K562 (cell line): ENCODE measurements around the gene ATP6V0E1. TPM values are rescaled to one million over a fixed set of nuclear protein-coding genes. Genes with fewer than 3 reads are reported as not detected.
A peak's percentile ranks its signal among the peaks of the same experiment; 100 is the strongest.

Source experiments
- C11orf30 ChIP-seq: fragments of 450-650 bp; IDR thresholded peaks from 2 replicates; pipeline ENCODE4 v1.6.1; 2016; ENCODE audit warnings: low read depth, mild to moderate bottlenecking
- DMBX1 ChIP-seq: fragments of 250-450 bp; sonication (Bioruptor Pico); IDR thresholded peaks from 2 replicates; pipeline ENCODE4 v1.8.0; 2022; ENCODE audit warnings: inconsistent platforms, mild to moderate bottlenecking, moderate library complexity, borderline replicate concordance
- ELF2 ChIP-seq: fragments of 250-450 bp; sonication (Bioruptor Pico); IDR thresholded peaks from 2 replicates; pipeline ENCODE4 v1.5.0; 2021; ENCODE audit warnings: mild to moderate bottlenecking
- ELF4 ChIP-seq: fragments of 450-650 bp; formaldehyde crosslinking; IDR thresholded peaks from 2 replicates; pipeline ENCODE4 v1.4.0; 2022; ENCODE audit warnings: missing genetic modification characterization
- FOXA1 ChIP-seq: fragments of 450-650 bp; IDR thresholded peaks from 2 replicates; pipeline ENCODE4 v1.6.1; 2016; ENCODE audit warnings: mild to moderate bottlenecking, borderline replicate concordance
- FOXJ2 ChIP-seq: fragments of 200-800 bp; sonication (Bioruptor generic); IDR thresholded peaks from 2 replicates; pipeline ENCODE4 v1.6.1; 2016; ENCODE audit warnings: missing genetic modification characterization, missing compliant biosample characterization
- GATAD2B ChIP-seq: fragments of 450-650 bp; IDR thresholded peaks from 2 replicates; pipeline ENCODE4 v1.6.1; 2017; ENCODE audit warnings: mild to moderate bottlenecking, borderline replicate concordance
- HNRNPUL1 ChIP-seq: fragments of 200-400 bp; formaldehyde crosslinking; IDR thresholded peaks from 2 replicates; pipeline ENCODE4 v1.6.1; 2017; ENCODE audit warnings: low read length
- KAT7 ChIP-seq: sonication (generic); formaldehyde crosslinking; IDR thresholded peaks from 2 replicates; pipeline ENCODE4 v1.8.0; 2022; ENCODE audit warnings: missing genetic modification reagents, mild to moderate bottlenecking, borderline replicate concordance
- LARP7 ChIP-seq: fragments of 450-650 bp; IDR thresholded peaks from 2 replicates; pipeline ENCODE4 v1.6.1; 2016
- NKRF ChIP-seq: fragments of 450-650 bp; IDR thresholded peaks from 2 replicates; pipeline ENCODE4 v1.6.1; 2016; ENCODE audit warnings: borderline replicate concordance
- POLR2G ChIP-seq: fragments of 200-400 bp; formaldehyde crosslinking; IDR thresholded peaks from 2 replicates; pipeline ENCODE4 v1.6.1; 2017; ENCODE audit warnings: low read depth, mild to moderate bottlenecking, antibody characterized with exemption, low read length, moderate library complexity
- PTTG1 ChIP-seq: fragments of 450-650 bp; IDR thresholded peaks from 2 replicates; pipeline ENCODE4 v1.6.1; 2016; ENCODE audit warnings: low read depth, mild to moderate bottlenecking, missing genetic modification characterization, missing compliant biosample characterization
- SMARCC2 ChIP-seq: fragments of 450-650 bp; IDR thresholded peaks from 2 replicates; pipeline ENCODE4 v1.6.1; 2017; ENCODE audit warnings: antibody characterized with exemption, moderate library complexity, mild to moderate bottlenecking, low read depth
- STAT5B ChIP-seq: fragments of 250-450 bp; sonication (Bioruptor Pico); IDR thresholded peaks from 2 replicates; pipeline ENCODE4 v1.8.0; 2021; ENCODE audit warnings: mild to moderate bottlenecking, inconsistent platforms
- TAF1 ChIP-seq: IDR thresholded peaks from 2 replicates; pipeline ENCODE4 v1.6.1; 2011; ENCODE audit warnings: mild to moderate bottlenecking, low read length, moderate library complexity; ENCODE audit not compliant: insufficient read depth, control insufficient read depth, severe bottlenecking; ENCODE audit errors: extremely low read depth
- TGIF2 ChIP-seq: sonication (generic); formaldehyde crosslinking; IDR thresholded peaks from 2 replicates; pipeline ENCODE4 v1.8.1; 2022; ENCODE audit warnings: mild to moderate bottlenecking, missing genetic modification reagents, moderate library complexity
- ZBTB26 ChIP-seq: fragments of 450-650 bp; formaldehyde crosslinking; IDR thresholded peaks from 2 replicates; pipeline ENCODE4 v1.4.0; 2022; ENCODE audit warnings: missing genetic modification characterization
- ZNF140 ChIP-seq: fragments of 250-450 bp; sonication (Bioruptor Pico); IDR thresholded peaks from 2 replicates; pipeline ENCODE4 v1.8.0; 2021; ENCODE audit warnings: moderate library complexity, mild to moderate bottlenecking, inconsistent platforms
- ZNF280B ChIP-seq: fragments of 250-450 bp; sonication (Bioruptor Pico); IDR thresholded peaks from 2 replicates; pipeline ENCODE4 v1.5.1; 2021; ENCODE audit warnings: mild to moderate bottlenecking
- ZNF444 ChIP-seq: fragments of 250-450 bp; sonication (Bioruptor Pico); IDR thresholded peaks from 2 replicates; pipeline ENCODE4 v1.4.0; 2020; ENCODE audit warnings: mild to moderate bottlenecking, moderate library complexity
- ZNF740 ChIP-seq, 3 experiments: fragments of 200-800 bp in 1 of 3; sonication (Bioruptor generic) in 1 of 3; sonication (generic) in 1 of 3; formaldehyde crosslinking in 1 of 3; IDR thresholded peaks; 2 replicates each; pipeline versions ENCODE4 v1.6.1 to v1.8.0; 2016 to 2022; ENCODE audit warnings: mild to moderate bottlenecking in 2 of 3, missing compliant biosample characterization in 2 of 3, missing genetic modification characterization in 2 of 3, missing genetic modification reagents in 1 of 3
- polyA plus RNA-seq, 8 experiments: library from polyadenylated mRNA; depleted of rRNA in 4 of 8; stranded (reverse) in 5 of 8; unstranded in 3 of 8; fragments of >200 nt; fragmentation: Nextera tagmentation in 2 of 8; fragmentation: Illumina TruSeq in 1 of 8; extraction: Ambion mirVana in 2 of 8; extraction: Trizol in 1 of 8; gene quantifications; 2 replicates each; pipeline versions ENCODE4 v1.2.1 to v1.2.3, GENCODE V29; 2011 to 2014; ENCODE audit warnings: inconsistent platforms in 1 of 8, missing spikeins in 1 of 8
- total RNA-seq, 7 experiments: library from RNA; depleted of rRNA in 6 of 7; stranded (reverse); fragments of >200 nt in 6 of 7; fragmentation: Illumina TruSeq in 2 of 7; extraction: Trizol in 2 of 7; gene quantifications; 2 replicates each; pipeline versions ENCODE4 v1.2.1 to v1.2.3, GENCODE V29; 2011 to 2021; ENCODE audit warnings: low replicate concordance in 1 of 7

Gene ATP6V0E1
- total and polyA plus RNA-seq, 9 of the 15 experiments (the other 6 are each of a cell fraction or from before 2014, with no cell fraction given) = 63.8 to 395 (median 112) TPM

- TF ChIP-seq TAF1 (no peak), KAT7 (CRISPR knock-in tag) (no peak), POLR2G (peak; percentile 73), ZNF444 (CRISPR knock-in tag) (no peak), LARP7 (no peak), PTTG1 (tag) (no peak), ZNF740 (CRISPR knock-in tag; IDR thresholded peaks at IDR 0.05) (no peak), ZNF740 (tag; IDR thresholded peaks at IDR 0.05) (no peak), DMBX1 (CRISPR knock-in tag) (no peak), ZNF140 (CRISPR knock-in tag) (no peak), SMARCC2 (no peak), HNRNPUL1 (no peak), ELF4 (CRISPR knock-in tag) (peak; percentile 79), GATAD2B (no peak), ZBTB26 (CRISPR knock-in tag) (no peak), C11orf30 (peak; percentile 37; the same call in 1 of the 2 replicates), FOXJ2 (tag) (peak; percentile 71), NKRF (peak; percentile 92), TGIF2 (CRISPR knock-in tag) (no peak; the same call in 1 of the 2 replicates), FOXA1 (no peak), STAT5B (CRISPR knock-in tag) (no peak), ELF2 (peak; percentile 88), ZNF280B (CRISPR knock-in tag) (no peak)
Measured at GRCh38 chr5:173055983-173056782, 72.6 kb downstream of the ATP6V0E1 start, which contains the start of gene CREBRF (continued).
